SH-SY5Y (cell line): ENCODE data around the gene SMYD3.

ENCODE experiments used
- GATA2 ChIP-seq: IDR thresholded peaks from 2 replicates; pipeline ENCODE4 v1.6.1; 2011; ENCODE audit warnings: mild to moderate bottlenecking, low read depth, low read length
- GATA3 ChIP-seq: IDR thresholded peaks from 2 replicates; pipeline ENCODE4 v1.6.1; 2011; ENCODE audit warnings: low read depth, mild to moderate bottlenecking, low read length, moderate library complexity

DNA sequence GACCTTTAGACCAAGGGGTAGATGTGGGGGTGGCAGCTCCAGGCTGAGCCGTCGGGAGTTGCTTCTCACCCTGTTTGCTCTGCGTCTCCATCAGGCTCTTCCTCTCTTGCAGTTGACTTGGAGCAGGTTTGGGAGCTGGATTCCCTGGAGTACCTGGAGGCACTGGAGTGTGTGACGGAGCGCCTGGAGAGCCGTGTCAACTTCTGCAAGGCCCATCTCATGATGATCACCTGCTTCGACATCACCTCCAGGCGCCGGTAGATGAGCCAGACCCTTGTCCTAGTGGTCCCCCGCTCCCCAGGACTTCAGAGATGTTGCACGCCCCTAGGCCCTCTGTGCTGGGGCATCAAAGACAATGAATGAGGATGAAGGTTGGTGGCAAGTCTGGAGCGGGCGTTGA is 804.7 kb downstream of the SMYD3 start:
- TF ChIP-seq GATA2 (no peak), GATA3 (no peak)
